Osteocyte (in vitro differentiated cells): ENCODE data around the gene SCG5. TPM values are rescaled to one million over a fixed set of nuclear protein-coding genes. Genes with fewer than 3 reads are reported as not detected.

ENCODE experiments used
- DNase-seq: peaks from one replicate; pipeline ENCODE4 v3.0.0; 2021; ENCODE audit warnings: mixed read lengths; ENCODE audit not compliant: unreplicated experiment; ENCODE audit errors: extremely low spot score
- H3K27ac Mint-ChIP-seq: one replicate; pipeline ENCODE4 v1.8.0; 2021; ENCODE audit warnings: mild to moderate bottlenecking, mixed read lengths; ENCODE audit not compliant: unreplicated experiment
- H3K27me3 Mint-ChIP-seq: one replicate; pipeline ENCODE4 v1.8.0; 2021; ENCODE audit warnings: mixed read lengths; ENCODE audit not compliant: unreplicated experiment
- H3K36me3 Mint-ChIP-seq: one replicate; pipeline ENCODE4 v1.8.0; 2021; ENCODE audit warnings: mixed read lengths; ENCODE audit not compliant: unreplicated experiment
- H3K4me1 Mint-ChIP-seq: one replicate; pipeline ENCODE4 v1.8.0; 2021; ENCODE audit warnings: mixed read lengths; ENCODE audit not compliant: unreplicated experiment
- H3K4me3 Mint-ChIP-seq: one replicate; pipeline ENCODE4 v1.8.0; 2021; ENCODE audit warnings: mild to moderate bottlenecking, moderate library complexity, mixed read lengths; ENCODE audit not compliant: unreplicated experiment
- H3K9me3 Mint-ChIP-seq: one replicate; pipeline ENCODE4 v1.8.0; 2021; ENCODE audit warnings: mixed read lengths; ENCODE audit not compliant: unreplicated experiment
- CTCF ChIP-seq: fragments of 200-600 bp; sonication (generic); IDR thresholded peaks from 2 replicates; pipeline ENCODE4 v1.5.0; 2021; ENCODE audit warnings: antibody characterized with exemption, mild to moderate bottlenecking, moderate library complexity
- total RNA-seq: library from RNA; stranded (reverse); gene quantifications from 2 replicates; pipeline ENCODE4 v1.2.1, GENCODE V29; 2021

The SCG5 gene
- total RNA-seq, 1 donor from 2014 or later: 0.54 TPM

DNA sequence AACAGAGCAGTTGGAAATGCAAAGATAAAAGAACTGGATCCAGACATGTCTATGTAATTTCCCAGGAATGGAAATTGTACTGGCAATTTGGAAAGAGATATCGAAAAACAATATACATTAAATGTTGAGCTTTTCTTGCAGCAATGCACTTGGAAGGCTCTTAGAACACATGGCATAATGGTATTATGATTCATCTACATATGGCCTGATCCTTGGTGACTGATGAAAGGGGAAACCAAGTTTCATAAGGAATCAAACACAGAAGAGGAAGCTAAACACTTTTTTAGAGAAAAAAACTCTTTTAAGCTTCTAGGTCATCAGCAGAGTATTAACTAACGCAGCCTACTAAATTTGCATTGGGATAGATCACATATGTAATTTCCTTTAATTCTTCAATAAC, 63.9 kb downstream of the SCG5 start:
- no peak for DNase-seq
- Mint-ChIP-seq H3K27me3 (no peaks in the 10 kb centered on the region), H3K27ac (no peak overlapping the region), H3K4me1 (peaks cover 16% of the 10 kb centered on the region), H3K9me3 (no peaks in the 10 kb centered on the region), H3K4me3 (no peak overlapping the region), H3K36me3 (no peaks in the 10 kb centered on the region)
- no peak for TF ChIP-seq CTCF

DNA sequence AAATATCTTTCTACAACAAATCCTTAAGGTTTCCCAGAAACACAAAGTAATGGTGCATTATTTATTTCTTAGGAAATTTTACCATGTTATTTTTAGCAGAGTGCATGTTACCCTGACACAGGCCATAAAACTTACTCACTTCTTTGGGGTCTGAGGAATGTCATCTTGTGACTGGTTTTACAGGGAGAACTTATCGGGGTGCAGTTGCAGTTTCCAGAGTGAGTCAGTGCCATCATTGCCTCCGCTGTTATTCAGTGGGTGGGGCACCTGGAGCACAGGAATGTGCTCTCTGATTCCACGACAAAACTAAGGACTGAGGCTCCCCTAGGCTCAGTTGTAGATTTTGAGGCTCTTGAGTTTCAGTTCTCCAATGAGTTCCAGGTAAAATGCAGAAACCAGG, 65.2 kb downstream of the SCG5 start:
- Mint-ChIP-seq H3K9me3 (no peaks in the 10 kb centered on the region), H3K36me3 (no peaks in the 10 kb centered on the region), H3K27ac (no peak overlapping the region), H3K27me3 (no peaks in the 10 kb centered on the region), H3K4me3 (no peak overlapping the region), H3K4me1 (peaks cover 16% of the 10 kb centered on the region)
- no peak for TF ChIP-seq CTCF
- DNase-seq: no peak

- Mint-ChIP-seq H3K4me3 (no peak overlapping the region), H3K9me3 (no peaks in the 10 kb centered on the region), H3K27ac (no peak overlapping the region), H3K27me3 (no peaks in the 10 kb centered on the region), H3K4me1 (peaks cover 16% of the 10 kb centered on the region), H3K36me3 (no peaks in the 10 kb centered on the region)
- DNase-seq: no peak
- no peak for TF ChIP-seq CTCF
These were observed 65.9 kb downstream of the SCG5 start for GRCh38 chr15:32707436-32707835.

DNA sequence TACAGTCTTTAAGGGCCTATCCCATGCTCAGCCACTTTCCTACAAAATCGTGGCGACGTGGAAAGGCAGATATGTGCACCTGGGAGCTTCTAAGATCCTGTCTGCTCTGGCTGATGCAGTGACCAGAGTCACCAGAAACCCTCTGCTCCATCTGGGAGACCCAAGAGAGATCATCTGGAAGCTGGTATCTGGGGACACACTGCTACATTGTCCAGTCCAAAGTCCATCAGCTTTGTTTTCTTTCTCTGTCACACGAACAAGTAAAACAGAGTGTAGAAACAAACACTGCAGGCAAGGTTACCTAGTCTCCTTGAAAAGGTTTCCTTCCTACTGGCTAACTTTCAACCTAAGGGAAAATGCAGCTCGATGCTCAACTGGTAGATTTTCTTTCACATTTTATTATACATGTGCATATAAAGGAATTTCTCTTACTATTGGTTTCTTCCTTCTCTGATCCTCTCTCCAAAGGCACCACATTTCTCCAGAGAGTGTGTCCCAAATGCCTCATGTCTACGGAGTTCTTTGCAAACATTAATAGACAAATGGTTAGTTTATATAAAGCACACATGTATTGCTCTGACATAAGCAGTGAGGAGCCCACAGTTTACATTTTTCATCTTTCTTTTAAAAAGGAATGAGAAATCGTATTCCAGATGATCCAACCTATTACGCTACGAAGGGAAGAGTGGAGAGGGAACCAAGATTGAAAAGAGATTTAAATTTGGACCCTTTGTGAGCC, 68.0 kb downstream of the SCG5 start:
- no peaks in the 10 kb centered on the region for H3K36me3 Mint-ChIP-seq
- DNase-seq: no peak
- no peak overlapping the region for H3K4me3 Mint-ChIP-seq
- no peaks in the 10 kb centered on the region for H3K9me3 Mint-ChIP-seq
- TF ChIP-seq CTCF: no peak
- peaks cover 13% of the 10 kb centered on the region for H3K4me1 Mint-ChIP-seq
- H3K27me3 Mint-ChIP-seq: no peaks in the 10 kb centered on the region
- H3K27ac Mint-ChIP-seq: no peak overlapping the region

GRCh38 chr15:32715276-32715675, 73.8 kb downstream of the SCG5 start:
- H3K9me3 Mint-ChIP-seq: no peaks in the 10 kb centered on the region
- no peak for DNase-seq
- H3K4me1 Mint-ChIP-seq: peaks cover 22% of the 10 kb centered on the region
- H3K27me3 Mint-ChIP-seq: no peaks in the 10 kb centered on the region
- no peak for TF ChIP-seq CTCF
- H3K4me3 Mint-ChIP-seq: no peak overlapping the region
- H3K36me3 Mint-ChIP-seq: peaks cover 4% of the 10 kb centered on the region
- no peak overlapping the region for H3K27ac Mint-ChIP-seq
